HCT116 (cell line): ENCODE data around the gene PPP1R1A. TPM values are rescaled to one million over a fixed set of nuclear protein-coding genes. Genes with fewer than 3 reads are reported as not detected.

Experiments
- ATAC-seq: fragments of 200-7000 bp; cut with Tn5 transposase; 2 replicates; pipeline ENCODE4 v1.9.1; 2020; ENCODE audit warnings: mild to moderate bottlenecking, moderate library complexity
- BruUV-seq: library from RNA; stranded (reverse); fragments of 400-500 nt; replicated peaks from 2 replicates; lab custom pipeline; 2021; lab: Mats Ljungman, UMichigan
- CTCF ChIA-PET: fragments of 300-600 bp; sonication (Branson Sonifier 250); formaldehyde crosslinking; loops from one replicate; lab custom pipeline; 2021; ENCODE audit warnings: antibody characterized with exemption; lab: Charles Lee
- POLR2A ChIA-PET: fragments of 300-600, 350-600 bp; sonication (Branson Sonifier 250); formaldehyde crosslinking; loops from one replicate; lab custom pipeline; 2021; ENCODE audit warnings: antibody characterized with exemption; lab: Charles Lee
- RAD21 ChIA-PET, 2 experiments: fragments of 300-600 bp; sonication (Branson Sonifier 250); formaldehyde crosslinking; loops; one replicate each; lab custom pipeline; 2023; ENCODE audit warnings: low total read pairs in 2 of 2; ENCODE audit not compliant: uncharacterized antibody in 2 of 2, unreplicated experiment in 2 of 2, low non-redundant PET in 1 of 2; lab: Charles Lee
- DNase-seq: peaks from one replicate; pipeline ENCODE4 v3.0.0-alpha.2; 2010; ENCODE audit warnings: low read depth, low spot score
- H2AFZ ChIP-seq: fragments of 200-600 bp; shearing (Covaris generic), sonication (generic); 2 replicates; pipeline ENCODE4 v1.6.1; 2017; ENCODE audit warnings: low read depth, mixed run types, mixed read lengths, antibody characterized with exemption, low read length; ENCODE audit not compliant: poor library complexity, severe bottlenecking
- H3K27ac ChIP-seq: 2 replicates; pipeline ENCODE4 v1.5.1; 2012; ENCODE audit warnings: low read depth, low read length
- H3K27me3 ChIP-seq: fragments of 200-600 bp; sonication (generic); 2 replicates; pipeline ENCODE4 v1.6.1; 2016; ENCODE audit warnings: mixed run types, low read length, mixed read lengths; ENCODE audit not compliant: insufficient read depth
- H3K36me3 ChIP-seq, 2 experiments: fragments of 200-500 bp in 1 of 2; fragments of 200-600 bp in 1 of 2; sonication (Bioruptor generic) in 1 of 2; sonication (generic) in 1 of 2; 2 replicates each; pipeline versions ENCODE4 v1.5.1 to v1.6.1; 2014 to 2016; ENCODE audit warnings: low read length in 2 of 2, inconsistent platforms in 1 of 2, mixed read lengths in 1 of 2, mixed run types in 1 of 2; ENCODE audit not compliant: insufficient read depth in 2 of 2, control insufficient read depth in 1 of 2
- H3K4me1 ChIP-seq, 2 experiments: fragments of 200-600 bp in 1 of 2; sonication (generic) in 1 of 2; 2 replicates each; pipeline versions ENCODE4 v1.5.1 to v1.6.1; 2012 to 2017; ENCODE audit warnings: low read length in 2 of 2, inconsistent platforms in 1 of 2, mild to moderate bottlenecking in 1 of 2, mixed read lengths in 1 of 2, mixed run types in 1 of 2, moderate library complexity in 1 of 2; ENCODE audit not compliant: insufficient read depth in 2 of 2, control insufficient read depth in 1 of 2
- H3K4me2 ChIP-seq: fragments of 200-600 bp; sonication (generic); 2 replicates; pipeline ENCODE4 v1.6.1; 2017; ENCODE audit warnings: mixed run types, low read length, mixed read lengths
- H3K4me3 ChIP-seq, 2 experiments: fragments of 200-600 bp in 1 of 2; sonication (generic) in 1 of 2; replicated peaks in 1 of 2; 2 replicates each; pipeline ENCODE4 v1.5.1; 2011 to 2016; ENCODE audit warnings: low read length in 2 of 2, control low read depth in 1 of 2, low read depth in 1 of 2, mild to moderate bottlenecking in 1 of 2, mixed read lengths in 1 of 2, mixed run types in 1 of 2
- H3K79me2 ChIP-seq: fragments of 200-600 bp; sonication (generic); 2 replicates; pipeline ENCODE4 v1.6.1; 2017; ENCODE audit warnings: mild to moderate bottlenecking, mixed run types, low read length, moderate library complexity, mixed read lengths; ENCODE audit not compliant: insufficient read depth
- H3K9ac ChIP-seq: fragments of 200-600 bp; sonication (generic); 2 replicates; pipeline ENCODE4 v1.6.1; 2016; ENCODE audit warnings: low read length, mixed read lengths
- H3K9me2 ChIP-seq: fragments of 200-600 bp; sonication (generic), shearing (Covaris generic); 2 replicates; pipeline ENCODE4 v1.6.1; 2017; ENCODE audit warnings: mixed run types, mild to moderate bottlenecking, moderate library complexity; ENCODE audit not compliant: insufficient read depth
- H3K9me3 ChIP-seq, 2 experiments: fragments of 200-500 bp in 1 of 2; fragments of 200-600 bp in 1 of 2; sonication (Bioruptor generic) in 1 of 2; sonication (generic) in 1 of 2; 2 replicates each; pipeline ENCODE4 v1.6.1; 2014 to 2017; ENCODE audit warnings: low read length in 2 of 2, mixed read lengths in 2 of 2, inconsistent platforms in 1 of 2, low read depth in 1 of 2, mild to moderate bottlenecking in 1 of 2, mixed run types in 1 of 2, moderate library complexity in 1 of 2; ENCODE audit not compliant: control insufficient read depth in 1 of 2, insufficient read depth in 1 of 2
- H4K20me1 ChIP-seq: fragments of 200-600 bp; sonication (generic), shearing (Covaris generic); 2 replicates; pipeline ENCODE4 v1.6.1; 2017; ENCODE audit warnings: mixed run types, mild to moderate bottlenecking, moderate library complexity; ENCODE audit not compliant: insufficient read depth
- CBX3 ChIP-seq: IDR thresholded peaks from 2 replicates; pipeline ENCODE4 v1.6.1; 2012; ENCODE audit warnings: low read depth
- CEBPB ChIP-seq: IDR thresholded peaks from 2 replicates; pipeline ENCODE4 v1.6.1; 2012; ENCODE audit warnings: low read depth
- ELF1 ChIP-seq: IDR thresholded peaks from 2 replicates; pipeline ENCODE4 v1.6.1; 2012; ENCODE audit warnings: low read depth, borderline replicate concordance
- EZH2phosphoT487 ChIP-seq: fragments of 200-600 bp; IDR thresholded peaks from 2 replicates; pipeline ENCODE4 v1.6.1; 2018; ENCODE audit warnings: antibody characterized with exemption, borderline replicate concordance
- FOSL1 ChIP-seq: IDR thresholded peaks from 2 replicates; pipeline ENCODE4 v1.6.1; 2012; ENCODE audit warnings: low read depth
- JUND ChIP-seq: IDR thresholded peaks from 2 replicates; pipeline ENCODE4 v1.6.1; 2012
- MAX ChIP-seq: IDR thresholded peaks from 2 replicates; pipeline ENCODE4 v1.6.1; 2012
- POLR2A ChIP-seq: IDR thresholded peaks from 2 replicates; pipeline ENCODE4 v1.7.0; 2011; ENCODE audit warnings: borderline replicate concordance; ENCODE audit not compliant: insufficient read depth, insufficient read length; ENCODE audit errors: extremely low read depth
- POLR2AphosphoS5 ChIP-seq: IDR thresholded peaks from 2 replicates; pipeline ENCODE4 v1.6.1; 2011; ENCODE audit warnings: mild to moderate bottlenecking, low read depth, low read length, moderate library complexity
- REST ChIP-seq: IDR thresholded peaks from 2 replicates; pipeline ENCODE4 v1.6.1; 2012; ENCODE audit warnings: low read depth
- SIN3A ChIP-seq: IDR thresholded peaks from 2 replicates; pipeline ENCODE4 v1.6.1; 2012; ENCODE audit warnings: low read depth
- SP1 ChIP-seq: IDR thresholded peaks from 2 replicates; pipeline ENCODE4 v1.6.1; 2012; ENCODE audit warnings: low read depth
- TCF7L2 ChIP-seq: IDR thresholded peaks from 2 replicates; pipeline ENCODE4 v1.7.0; 2011; ENCODE audit warnings: borderline replicate concordance, inconsistent platforms; ENCODE audit not compliant: insufficient read depth, insufficient read length; ENCODE audit errors: extremely low read depth
- YY1 ChIP-seq: IDR thresholded peaks from 2 replicates; pipeline ENCODE4 v1.6.1; 2011; ENCODE audit warnings: low read length, low read depth, moderate library complexity, mild to moderate bottlenecking; ENCODE audit not compliant: insufficient replicate concordance; ENCODE audit errors: extremely low read depth
- ZBTB33 ChIP-seq: IDR thresholded peaks from 2 replicates; pipeline ENCODE4 v1.6.1; 2011; ENCODE audit warnings: mild to moderate bottlenecking, low read length, moderate library complexity; ENCODE audit not compliant: insufficient replicate concordance; ENCODE audit errors: extremely low read depth
- intact Hi-C: fragments of 100-400 bp; cut with micrococcal nuclease; formaldehyde crosslinking; loops from 2 replicates; pipeline ENCODE4 v1.10.0; 2022
- total RNA-seq: library from RNA; stranded (reverse); gene quantifications from one replicate; pipeline ENCODE4 v1.2.1, GENCODE V29; 2021; ENCODE audit not compliant: unreplicated experiment

Gene PPP1R1A
- total RNA-seq, 1 experiment from 2014 or later = 0.61 TPM

GRCh38 chr12:54544743-54545142, 43.7 kb downstream of the PPP1R1A start (continued):
- no peak for TF ChIP-seq ZBTB33
- no peak for TF ChIP-seq SIN3A
- TF ChIP-seq EZH2phosphoT487 = no peak
- TF ChIP-seq YY1 = no peak
- no peak for TF ChIP-seq MAX

- no peak overlapping the region for H3K4me2 ChIP-seq
- DNase-seq = no peak
- H4K20me1 ChIP-seq = no peaks in the 10 kb centered on the region
- H3K9me2 ChIP-seq = no peaks in the 10 kb centered on the region
- ChIA-PET CTCF (interaction anchor here (1.4 kb wide), 1 partner anchor 16 kb away, joined by 7 read pairs; no protein-coding TSS in a partner anchor), RAD21 (no interaction called here), POLR2A (interaction anchor here (1.3 kb wide), 1 partner anchor 70 kb away, joined by 3 read pairs; the partner anchor contains the start of gene GTSF1)
- no TSS peak for BruUV-seq
- H2AFZ ChIP-seq = no peak overlapping the region
- no peaks in the 10 kb centered on the region for H3K36me3 ChIP-seq
- TF ChIP-seq SIN3A = no peak
- TF ChIP-seq JUND = no peak
- TF ChIP-seq MAX = no peak
- TF ChIP-seq ELF1 = no peak
- no peak for TF ChIP-seq POLR2AphosphoS5
- no peak for TF ChIP-seq CEBPB
- TF ChIP-seq SP1 = no peak
- no peak for TF ChIP-seq REST
- TF ChIP-seq YY1 = no peak
- TF ChIP-seq EZH2phosphoT487 = no peak
- no peak for TF ChIP-seq CBX3
- no peak for TF ChIP-seq ZBTB33
- no peak for TF ChIP-seq FOSL1
- TF ChIP-seq POLR2A = no peak
- TF ChIP-seq TCF7L2 = no peak
- no peak for ATAC-seq
- no peaks in the 10 kb centered on the region for H3K9me3 ChIP-seq
- H3K4me1 ChIP-seq = no peaks in the 10 kb centered on the region
- intact Hi-C loops = no loop called here
- H3K27me3 ChIP-seq = peaks cover 41% of the 10 kb centered on the region
- no peaks in the 10 kb centered on the region for H3K79me2 ChIP-seq
- no peak overlapping the region for H3K9ac ChIP-seq
- H3K27ac ChIP-seq = no peak overlapping the region
- no peak overlapping the region for H3K4me3 ChIP-seq
Observed at GRCh38 chr12:54543526-54543925, 44.9 kb downstream of the PPP1R1A start.
